NCI-H146 (cell line): Measurements from ENCODE around the gene MARK4.
A peak's percentile ranks its signal among the peaks of the same experiment; 100 is the strongest.
"Not testable (repeated sequence)": the region's sequence is repeated elsewhere in the genome, so short reads cannot be mapped to it uniquely, and the experiment has no call there.

ENCODE experiments used
- DNase-seq: peaks from one replicate; lab custom pipeline; 2025; lab: John Stamatoyannopoulos, UW

Gene MARK4

DNA sequence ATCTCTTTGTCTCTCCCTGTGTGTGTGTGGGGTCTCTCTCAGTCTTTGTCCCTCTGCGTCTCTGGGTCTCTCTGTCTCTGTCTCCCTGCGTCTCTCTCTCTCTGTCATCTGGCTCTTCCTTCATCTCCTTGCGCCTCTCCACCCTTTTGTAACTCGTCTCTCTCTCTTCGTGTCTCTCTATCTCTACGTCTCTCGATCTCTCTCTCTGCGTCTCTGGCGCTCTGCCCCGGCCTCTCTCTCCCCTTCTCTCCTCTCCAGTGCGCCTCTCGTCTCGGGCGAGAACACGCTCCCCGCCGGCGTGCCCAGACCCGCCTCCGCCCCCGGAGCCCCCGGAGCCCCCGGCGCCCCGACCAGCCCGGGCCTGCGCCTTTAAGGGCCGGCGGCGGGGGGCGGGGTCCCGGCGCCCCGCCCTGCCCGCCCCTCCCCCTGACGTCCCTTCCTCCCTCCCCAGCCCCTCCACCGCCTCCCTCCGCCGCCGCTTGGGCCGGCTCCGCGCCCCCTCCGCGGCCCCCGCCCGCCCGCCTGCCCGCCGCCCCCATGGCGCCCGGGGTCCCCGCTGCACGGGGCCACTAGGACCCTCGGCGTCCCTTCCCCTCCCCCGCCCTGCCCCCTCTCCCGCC, at the start of gene MARK4:
Gene MARK4 (plus strand): TSS at position 440 of the 620 bp plus-strand sequence. CDS start 318 bp downstream, outside the sequence.
- peak; percentile 48 for DNase-seq

GRCh38 chr19:45202637-45203036, 48.4 kb upstream of the MARK4 start:
- no peak for DNase-seq

GRCh38 chr19:45205810-45206209, 45.3 kb upstream of the MARK4 start:
- no peak for DNase-seq

GRCh38 chr19:45206328-45206727, 44.7 kb upstream of the MARK4 start:
- no peak for DNase-seq

DNA sequence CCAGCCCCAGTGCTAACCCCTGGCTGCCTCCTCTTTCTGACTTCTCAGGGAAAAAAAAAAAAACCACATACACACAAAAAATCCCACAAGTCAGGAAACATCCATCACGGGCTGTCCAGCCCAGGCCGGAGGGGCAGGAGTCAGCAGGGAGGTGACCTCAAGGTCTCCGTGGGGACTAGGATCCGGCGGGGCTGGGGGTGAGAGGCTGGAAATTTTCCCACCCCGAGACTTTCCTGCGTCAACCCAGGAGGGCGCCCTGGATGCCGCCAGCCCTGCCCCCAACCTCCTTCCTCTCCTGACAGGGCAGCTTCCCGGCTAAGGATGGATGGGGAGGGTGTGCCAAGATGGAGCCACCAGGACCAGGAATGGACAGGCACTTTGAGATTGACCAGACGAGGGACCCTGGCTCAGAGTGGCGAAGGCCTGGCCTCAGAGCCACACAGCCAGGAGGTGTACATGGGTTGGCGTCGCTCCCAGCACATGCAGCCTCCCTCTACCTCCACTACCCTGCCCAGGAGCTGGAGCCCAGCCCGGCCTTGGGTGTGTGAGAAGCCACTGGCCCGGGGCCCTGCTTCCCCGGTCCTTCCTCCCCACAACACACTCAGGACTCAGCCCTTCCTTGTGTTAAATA, 39.2 kb upstream of the MARK4 start:
- no peak for DNase-seq

DNA sequence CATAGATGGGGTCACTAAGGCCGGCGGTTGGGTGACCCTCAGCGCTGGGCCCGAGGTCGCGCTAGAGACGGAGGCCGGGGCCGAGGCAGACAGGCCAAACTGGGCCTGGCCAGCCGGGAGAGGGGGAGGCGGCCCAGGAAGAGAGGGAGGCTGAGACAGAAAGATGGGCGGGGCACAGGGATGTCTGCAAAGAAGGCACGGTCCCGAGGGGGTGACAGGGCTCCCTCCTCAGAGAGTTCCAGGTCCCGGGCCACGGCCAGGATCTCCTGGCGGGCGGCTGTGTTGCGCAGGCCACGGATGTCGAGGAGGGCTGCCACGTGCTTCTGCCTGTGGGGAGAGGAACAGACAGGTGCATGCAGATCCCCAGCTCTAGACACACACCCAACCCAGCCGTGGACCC, 38.0 kb upstream of the MARK4 start:
- DNase-seq: no peak

GRCh38 chr19:45215391-45216191, 35.5 kb upstream of the MARK4 start:
- peak; percentile 65 for DNase-seq

DNA sequence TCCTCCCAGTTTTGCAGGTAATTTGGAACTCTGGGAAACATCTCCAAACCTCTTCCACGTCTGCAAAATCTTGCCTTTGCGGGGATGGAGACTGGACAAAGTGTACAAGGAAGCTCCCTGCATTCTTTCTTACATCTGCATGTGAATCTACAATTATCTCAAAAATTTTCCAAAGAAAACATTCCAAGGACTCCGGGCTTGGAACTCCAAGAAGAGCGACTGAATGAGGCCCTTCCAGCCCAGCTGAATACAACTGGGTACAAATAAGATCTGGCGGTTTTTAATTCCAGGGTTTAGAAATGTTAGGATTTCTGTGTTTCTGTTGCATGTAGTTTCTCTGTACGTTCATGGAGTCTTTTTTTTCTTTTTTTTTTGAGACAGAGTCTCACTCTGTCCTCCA, 34.4 kb upstream of the MARK4 start:
- DNase-seq: no peak

DNA sequence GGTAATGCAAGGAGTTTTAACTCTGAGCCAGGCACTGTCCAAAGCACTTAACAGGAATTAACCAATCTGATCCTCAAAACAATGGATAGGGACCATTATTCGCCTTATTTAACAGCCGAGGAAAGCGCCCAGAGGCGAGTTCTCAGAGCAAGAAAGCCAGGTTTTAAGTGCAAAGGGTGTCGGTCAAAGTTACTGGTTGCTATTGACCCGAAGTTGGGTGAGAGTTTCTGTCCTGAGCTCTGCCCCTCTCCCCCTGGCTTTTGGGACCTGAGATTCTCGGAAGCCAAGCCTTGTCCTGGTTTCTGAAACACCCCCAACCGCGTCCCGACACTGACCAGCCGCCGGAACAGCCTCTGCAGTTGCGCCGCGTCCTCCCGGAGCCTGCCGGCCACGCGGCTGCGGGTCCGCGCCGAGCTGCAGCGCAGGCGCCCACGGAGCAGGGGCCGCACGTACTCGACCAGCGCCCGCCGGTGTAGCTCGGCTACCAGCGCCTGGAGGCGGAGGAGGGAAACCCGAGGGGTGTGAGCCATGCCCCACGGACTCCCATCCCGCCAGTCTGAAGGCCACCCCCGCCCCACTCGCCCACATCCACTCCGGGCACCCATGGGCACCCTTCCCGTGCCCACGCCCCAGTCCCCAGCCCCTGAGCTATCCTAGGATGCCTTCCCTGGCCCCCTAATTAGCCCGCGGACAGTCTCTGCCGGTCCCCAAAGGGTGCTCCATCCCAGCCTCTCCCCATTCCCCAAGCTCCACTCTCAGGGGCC, 33.7 kb upstream of the MARK4 start:
- DNase-seq: no peak

GRCh38 chr19:45217957-45218334, 33.1 kb upstream of the MARK4 start:
- DNase-seq: no peak

DNA sequence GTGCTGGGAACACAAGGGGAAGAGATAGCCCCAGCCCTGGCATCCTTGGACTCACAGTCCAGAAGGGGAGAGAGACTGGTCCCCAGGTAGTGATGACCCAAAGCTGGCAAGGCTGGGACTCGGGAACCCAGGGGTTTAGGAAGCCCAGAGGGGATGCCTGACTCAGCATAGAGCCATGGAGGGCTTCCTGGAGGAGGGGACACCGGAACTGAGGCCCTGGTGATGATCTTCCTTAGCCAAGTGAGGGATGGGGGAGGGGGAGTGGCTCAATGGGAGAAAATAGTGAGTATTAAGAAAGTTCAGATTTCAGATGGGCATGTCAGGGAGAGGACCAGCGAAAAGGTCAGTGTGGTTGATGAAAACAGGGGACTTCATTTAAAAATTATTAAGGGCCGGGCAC, 32.6 kb upstream of the MARK4 start:
- no peak for DNase-seq

DNA sequence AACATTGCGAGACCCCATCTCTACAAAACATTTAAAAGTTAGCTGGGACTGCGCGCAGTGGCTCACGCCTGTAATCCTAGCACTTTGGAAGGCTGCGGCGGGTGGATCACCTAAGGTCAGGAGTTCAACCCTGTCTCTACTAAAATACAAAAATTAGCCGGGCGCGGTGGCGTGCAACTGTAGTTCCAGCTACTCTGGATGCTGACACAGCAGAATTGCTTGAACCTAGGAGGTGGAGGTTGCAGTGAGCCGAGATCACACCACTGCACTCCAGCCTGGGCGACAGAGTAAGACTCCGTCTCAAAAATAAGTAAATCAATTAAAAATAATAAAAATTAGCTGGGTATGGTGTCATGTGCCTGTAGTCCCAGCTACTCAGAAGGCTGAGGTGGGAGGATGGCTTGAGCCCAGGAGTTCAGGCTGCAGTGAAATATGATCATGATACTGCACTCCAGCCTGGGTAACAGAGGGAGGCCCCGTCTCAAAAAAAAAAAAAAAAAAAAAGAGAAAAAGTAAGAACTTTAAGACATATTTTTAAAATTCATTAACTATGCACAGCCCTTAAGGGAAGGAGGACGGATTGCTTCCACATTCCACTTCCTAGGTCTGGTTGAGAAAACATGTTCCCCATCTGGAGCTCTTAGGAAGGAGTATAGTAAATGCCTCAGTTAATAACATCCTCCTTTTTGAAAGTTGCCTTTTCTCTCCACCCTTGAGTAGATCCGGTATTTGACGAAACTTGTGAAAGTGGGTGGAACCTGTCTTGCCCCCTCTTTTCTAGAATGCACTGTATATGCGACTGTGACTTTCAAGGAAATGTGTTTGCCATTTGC, 31.9 kb upstream of the MARK4 start:
- DNase-seq: no peak

- no peak for DNase-seq
Measured at GRCh38 chr19:45222724-45223123, 28.3 kb upstream of the MARK4 start.

- DNase-seq: no peak
Measured at GRCh38 chr19:45223879-45224278, 27.2 kb upstream of the MARK4 start.

GRCh38 chr19:45224645-45225044, 26.4 kb upstream of the MARK4 start:
- DNase-seq: no peak

DNA sequence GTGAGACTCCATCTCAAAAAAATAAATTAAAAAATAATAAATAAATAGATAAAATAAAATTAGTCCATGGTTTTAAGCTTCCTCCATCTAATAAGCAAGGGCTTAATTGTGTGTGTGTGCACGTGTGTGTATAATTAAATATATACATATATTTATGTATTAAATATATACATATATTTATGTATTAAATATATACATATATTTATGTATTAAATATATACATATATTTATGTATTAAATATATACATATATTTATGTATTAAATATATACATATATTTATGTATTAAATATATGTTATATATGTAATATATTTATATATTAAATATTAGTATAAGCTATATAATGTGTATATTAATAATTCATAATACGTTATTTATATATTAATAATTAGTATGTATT, 22.0 kb upstream of the MARK4 start:
- DNase-seq: not testable (repeated sequence)

DNA sequence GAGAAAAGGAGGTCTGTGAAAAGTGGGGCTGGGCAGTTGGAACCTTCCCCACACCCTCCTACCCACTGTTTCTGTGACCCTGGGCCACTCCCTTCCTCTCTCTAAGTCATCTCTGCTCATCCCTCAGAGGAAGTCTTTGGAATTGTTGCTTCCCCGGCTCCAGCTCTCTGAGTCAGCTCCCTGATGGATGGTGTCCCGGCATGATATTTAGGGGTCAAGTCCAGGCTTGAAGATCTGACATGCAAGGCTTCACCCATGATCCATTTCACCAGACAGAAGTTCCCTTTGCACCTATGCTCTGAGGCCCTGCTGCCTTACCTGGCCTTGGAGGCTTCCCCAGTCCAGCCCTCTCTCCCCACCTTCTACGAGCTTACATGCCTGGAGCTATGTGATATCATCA, 19.2 kb upstream of the MARK4 start:
- DNase-seq: no peak

DNA sequence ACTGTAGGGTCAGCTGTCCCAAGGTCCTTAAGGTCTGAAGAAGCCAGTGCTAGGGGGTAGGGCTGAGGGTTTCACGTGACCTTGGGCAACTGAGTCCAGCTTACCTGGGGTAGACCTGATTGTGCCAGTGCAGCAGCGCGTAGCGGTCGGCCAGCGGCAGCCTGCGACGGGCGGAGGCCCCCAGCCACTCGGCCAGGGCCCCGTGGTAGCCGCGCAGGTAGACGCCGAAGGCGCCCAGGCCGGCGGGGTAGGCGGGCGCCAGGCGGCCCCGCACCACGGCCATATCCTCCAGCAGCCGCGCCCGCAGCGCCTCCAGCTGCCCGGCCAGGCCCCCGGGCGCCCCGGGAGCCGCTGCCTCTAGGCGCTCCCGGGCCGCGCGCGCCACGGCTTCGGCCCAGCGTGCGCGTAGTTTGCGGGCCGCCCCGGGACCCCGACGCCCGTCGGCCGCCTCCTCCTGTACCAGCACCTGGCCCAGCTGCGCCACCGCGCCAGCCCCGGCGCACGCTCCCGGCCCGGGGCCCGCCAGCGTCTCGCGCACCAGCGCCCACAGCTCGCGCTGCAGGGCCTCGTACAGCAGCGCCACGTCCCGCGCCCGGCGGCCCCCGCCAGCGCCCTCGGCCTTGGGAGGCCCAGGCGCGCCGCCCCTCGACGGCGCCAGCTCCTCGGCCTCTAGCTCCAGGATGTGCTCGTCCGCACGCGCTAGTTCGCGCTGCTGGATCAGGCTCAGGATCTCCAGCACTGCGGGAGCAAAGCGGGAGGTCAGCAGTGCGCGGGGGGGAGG, 16.8 kb upstream of the MARK4 start:
- peak; percentile 28 for DNase-seq

GRCh38 chr19:45235485-45235884, 15.6 kb upstream of the MARK4 start:
- no peak for DNase-seq

- no peak for DNase-seq
Measured at GRCh38 chr19:45238556-45238955, 12.5 kb upstream of the MARK4 start.
